AG04450 (cell line): ENCODE data around the gene GTF3A. TPM values are rescaled to one million over a fixed set of nuclear protein-coding genes. Genes with fewer than 3 reads are reported as not detected.
"Not testable (repeated sequence)": the region's sequence is repeated elsewhere in the genome, so short reads cannot be mapped to it uniquely, and the experiment has no call there.

Source experiments
- CTCF ChIA-PET: fragments of 300-600, 350-600 bp; formaldehyde crosslinking; extraction: SDS; loops from one replicate; lab custom pipeline; 2022; ENCODE audit warnings: antibody characterized with exemption, inconsistent platforms; lab: Charles Lee
- POLR2A ChIA-PET: fragments of 350-600 bp; formaldehyde crosslinking; extraction: SDS; loops from one replicate; lab custom pipeline; 2021; ENCODE audit warnings: antibody characterized with exemption, inconsistent platforms; lab: Yijun Ruan, JAX
- DNase-seq: peaks from one replicate; pipeline ENCODE4 v3.0.0-alpha.2; 2011; ENCODE audit warnings: low read depth, low spot score
- H3K27ac ChIP-seq: one replicate; pipeline ENCODE4 v1.5.1; 2012; ENCODE audit warnings: low read depth, low read length, control low read depth
- H3K27me3 ChIP-seq: one replicate; pipeline ENCODE4 v1.6.0; 2012; ENCODE audit warnings: low read length; ENCODE audit not compliant: control insufficient read depth, insufficient read depth
- H3K4me3 ChIP-seq: 2 replicates; pipeline ENCODE4 v1.5.1; 2011; ENCODE audit warnings: mild to moderate bottlenecking, low read depth, low read length, control low read depth
- H3K9me3 ChIP-seq: 2 replicates; pipeline ENCODE4 v1.5.1; 2012; ENCODE audit warnings: low read length; ENCODE audit not compliant: control insufficient read depth, insufficient read depth
- CTCF ChIP-seq: IDR thresholded peaks from 2 replicates; pipeline ENCODE4 v1.5.1; 2011; ENCODE audit warnings: low read depth, low read length, control low read depth, inconsistent platforms
- polyA plus RNA-seq: library from polyadenylated mRNA; depleted of rRNA; stranded (reverse); fragments of >200 nt; gene quantifications from 2 replicates; pipeline ENCODE4 v1.2.3, GENCODE V29; 2011

The GTF3A gene
- polyA plus RNA-seq, 1 experiment, result 104 TPM

GRCh38 chr13:27396252-27396846 lies 28.1 kb upstream of the GTF3A start:
- TF ChIP-seq CTCF, result no peak
- Histone ChIP-seq H3K9me3 (peaks cover 3% of the 10 kb centered on the region; the same call in 1 of the 2 replicates), H3K27ac (no peak overlapping the region), H3K4me3 (no peak overlapping the region), H3K27me3 (peaks cover 3% of the 10 kb centered on the region)
- ChIA-PET POLR2A (no interaction called here), CTCF (no interaction called here)
- no peak for DNase-seq

GRCh38 chr13:27398360-27398759 lies 26.1 kb upstream of the GTF3A start:
- no peak for TF ChIP-seq CTCF
- CTCF ChIA-PET, result no interaction called here
- POLR2A ChIA-PET, result no interaction called here

GRCh38 chr13:27400405-27400804 lies 24.0 kb upstream of the GTF3A start:
- POLR2A ChIA-PET, H3K27me3 ChIP-seq, DNase-seq, H3K4me3 ChIP-seq, H3K9me3 ChIP-seq, H3K27ac ChIP-seq: not testable (repeated sequence)
- CTCF ChIA-PET, result interaction anchor here (2.2 kb wide), 1 partner anchor 26 kb away, joined by 10 read pairs; no protein-coding TSS in a partner anchor

More at GRCh38 chr13:27398360-27398759, 26.1 kb upstream of the GTF3A start:
- peaks cover 3% of the 10 kb centered on the region for H3K27me3 ChIP-seq
- H3K9me3 ChIP-seq, result peaks cover 3% of the 10 kb centered on the region; the same call in 1 of the 2 replicates
- no peak overlapping the region for H3K27ac ChIP-seq
- no peak overlapping the region for H3K4me3 ChIP-seq
- no peak for DNase-seq

- no peak for DNase-seq
- POLR2A ChIA-PET, result no interaction called here
Measured at GRCh38 chr13:27401210-27401609, 23.2 kb upstream of the GTF3A start.

GRCh38 chr13:27403203-27403678 lies 21.2 kb upstream of the GTF3A start:
- peaks cover 3% of the 10 kb centered on the region; the same call in 1 of the 2 replicates for H3K9me3 ChIP-seq
- CTCF ChIA-PET, result interaction anchor here (0.5 to 1.8 kb wide), 4 partner anchors 41 to 1417 kb away, joined by 3 to 9 read pairs (median 4); partner anchors contain the start of gene MTUS2
- H3K27me3 ChIP-seq, result peaks cover 11% of the 10 kb centered on the region
- peak; percentile 16 for DNase-seq
- no peak overlapping the region for H3K27ac ChIP-seq
- POLR2A ChIA-PET, result interaction anchor here (1.1 kb wide), 1 partner anchor 47 kb away, joined by 5 read pairs; the partner anchor contains the start of gene MTIF3
- H3K4me3 ChIP-seq, result no peak overlapping the region
- no peak for TF ChIP-seq CTCF

More at GRCh38 chr13:27401210-27401609, 23.2 kb upstream of the GTF3A start:
- peaks cover 3% of the 10 kb centered on the region; the same call in 1 of the 2 replicates for H3K9me3 ChIP-seq
- CTCF ChIA-PET, result interaction anchor here (0.8 to 2.2 kb wide), 3 partner anchors 25 to 425 kb away, joined by 3 to 10 read pairs (median 4); no protein-coding TSS in a partner anchor
- H3K27me3 ChIP-seq, result peaks cover 2% of the 10 kb centered on the region
- H3K4me3 ChIP-seq, result no peak overlapping the region
- H3K27ac ChIP-seq, result no peak overlapping the region
- TF ChIP-seq CTCF, result no peak
